Measurements from ENCODE around the gene TTC38.
"Not testable (repeated sequence)": the region's sequence is repeated elsewhere in the genome, so short reads cannot be mapped to it uniquely, and the experiment has no call there.

Gene TTC38

GRCh38 chr22:46256358-46256958, 11.3 kb upstream of the TTC38 start:
- TF ChIP-seq, protein P1, sequence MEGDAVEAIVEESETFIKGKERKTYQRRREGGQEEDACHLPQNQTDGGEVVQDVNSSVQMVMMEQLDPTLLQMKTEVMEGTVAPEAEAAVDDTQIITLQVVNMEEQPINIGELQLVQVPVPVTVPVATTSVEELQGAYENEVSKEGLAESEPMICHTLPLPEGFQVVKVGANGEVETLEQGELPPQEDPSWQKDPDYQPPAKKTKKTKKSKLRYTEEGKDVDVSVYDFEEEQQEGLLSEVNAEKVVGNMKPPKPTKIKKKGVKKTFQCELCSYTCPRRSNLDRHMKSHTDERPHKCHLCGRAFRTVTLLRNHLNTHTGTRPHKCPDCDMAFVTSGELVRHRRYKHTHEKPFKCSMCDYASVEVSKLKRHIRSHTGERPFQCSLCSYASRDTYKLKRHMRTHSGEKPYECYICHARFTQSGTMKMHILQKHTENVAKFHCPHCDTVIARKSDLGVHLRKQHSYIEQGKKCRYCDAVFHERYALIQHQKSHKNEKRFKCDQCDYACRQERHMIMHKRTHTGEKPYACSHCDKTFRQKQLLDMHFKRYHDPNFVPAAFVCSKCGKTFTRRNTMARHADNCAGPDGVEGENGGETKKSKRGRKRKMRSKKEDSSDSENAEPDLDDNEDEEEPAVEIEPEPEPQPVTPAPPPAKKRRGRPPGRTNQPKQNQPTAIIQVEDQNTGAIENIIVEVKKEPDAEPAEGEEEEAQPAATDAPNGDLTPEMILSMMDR (IDR thresholded peaks at IDR 0.05; ENCODE audit: unreplicated experiment in 3 of 3) = no peak
- Mint-ChIP-seq H3K27me3 (ENCODE audit: low read depth) (peaks cover 37% of the 10 kb centered on the region), H3K36me3 (ENCODE audit: low read depth) (peaks cover 8% of the 10 kb centered on the region), H3K27ac (no peak overlapping the region), H3K4me1 (peaks cover 6% of the 10 kb centered on the region), H3K4me3 (no peak overlapping the region), H3K9me3 (peaks cover 43% of the 10 kb centered on the region)

DNA sequence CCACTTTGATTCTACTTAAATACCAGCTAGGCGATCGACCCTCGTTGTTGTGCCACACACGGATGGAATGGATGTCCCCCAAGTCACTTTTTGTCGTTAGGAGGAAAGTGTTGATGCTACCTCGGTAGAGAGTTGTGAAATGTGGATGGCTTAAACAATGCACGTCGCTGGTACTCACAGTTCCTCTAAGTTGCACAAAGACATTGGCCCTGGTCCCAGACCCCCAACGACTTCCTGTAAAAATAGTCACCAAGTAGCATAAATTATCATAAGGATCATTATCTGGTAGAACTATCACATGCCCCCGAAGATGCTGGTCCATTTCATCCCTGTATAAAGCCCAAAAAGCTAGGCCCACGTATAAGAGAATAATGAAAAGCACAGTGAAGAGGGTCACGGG, 8.4 kb upstream of the TTC38 start:
- peaks cover 62% of the 10 kb centered on the region for H3K27me3 Mint-ChIP-seq (ENCODE audit: low read depth)

DNA sequence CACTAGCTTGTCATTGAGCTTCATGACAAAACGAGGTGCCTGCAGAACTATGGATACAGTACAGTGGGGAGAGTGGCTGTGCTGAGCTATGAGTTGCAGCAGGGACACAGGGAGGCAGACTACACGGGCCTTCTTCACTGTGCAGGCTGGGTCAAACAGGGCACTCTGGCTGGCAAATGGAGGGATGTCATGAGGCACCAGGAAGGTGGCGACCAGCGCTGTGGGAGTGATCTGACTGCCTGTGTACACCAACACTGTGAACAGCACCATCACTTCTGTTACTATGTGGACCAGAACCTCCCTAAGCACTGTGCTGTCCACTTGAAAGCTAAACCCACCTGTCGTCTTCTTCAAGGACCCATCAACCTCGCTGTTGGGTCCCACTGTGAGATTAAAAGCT, 7.8 kb upstream of the TTC38 start:
- Mint-ChIP-seq H3K4me1 (no peaks in the 10 kb centered on the region), H3K36me3 (ENCODE audit: low read depth) (peaks cover 28% of the 10 kb centered on the region), H3K27ac (no peak overlapping the region), H3K4me3 (no peak overlapping the region), H3K9me3 (peaks cover 67% of the 10 kb centered on the region), H3K27me3 (ENCODE audit: low read depth) (peaks cover 68% of the 10 kb centered on the region)
- TF ChIP-seq, protein P1 (IDR thresholded peaks at IDR 0.05; ENCODE audit: unreplicated experiment in 3 of 3) = no peak

More for the DNA sequence above, 8.4 kb upstream of the TTC38 start:
- H3K9me3 Mint-ChIP-seq = peaks cover 65% of the 10 kb centered on the region
- no peak overlapping the region for H3K4me3 Mint-ChIP-seq
- no peak overlapping the region for H3K27ac Mint-ChIP-seq
- TF ChIP-seq, protein P1 (IDR thresholded peaks at IDR 0.05; ENCODE audit: unreplicated experiment in 3 of 3) = no peak
- H3K36me3 Mint-ChIP-seq (ENCODE audit: low read depth) = peaks cover 25% of the 10 kb centered on the region
- H3K4me1 Mint-ChIP-seq = no peaks in the 10 kb centered on the region

DNA sequence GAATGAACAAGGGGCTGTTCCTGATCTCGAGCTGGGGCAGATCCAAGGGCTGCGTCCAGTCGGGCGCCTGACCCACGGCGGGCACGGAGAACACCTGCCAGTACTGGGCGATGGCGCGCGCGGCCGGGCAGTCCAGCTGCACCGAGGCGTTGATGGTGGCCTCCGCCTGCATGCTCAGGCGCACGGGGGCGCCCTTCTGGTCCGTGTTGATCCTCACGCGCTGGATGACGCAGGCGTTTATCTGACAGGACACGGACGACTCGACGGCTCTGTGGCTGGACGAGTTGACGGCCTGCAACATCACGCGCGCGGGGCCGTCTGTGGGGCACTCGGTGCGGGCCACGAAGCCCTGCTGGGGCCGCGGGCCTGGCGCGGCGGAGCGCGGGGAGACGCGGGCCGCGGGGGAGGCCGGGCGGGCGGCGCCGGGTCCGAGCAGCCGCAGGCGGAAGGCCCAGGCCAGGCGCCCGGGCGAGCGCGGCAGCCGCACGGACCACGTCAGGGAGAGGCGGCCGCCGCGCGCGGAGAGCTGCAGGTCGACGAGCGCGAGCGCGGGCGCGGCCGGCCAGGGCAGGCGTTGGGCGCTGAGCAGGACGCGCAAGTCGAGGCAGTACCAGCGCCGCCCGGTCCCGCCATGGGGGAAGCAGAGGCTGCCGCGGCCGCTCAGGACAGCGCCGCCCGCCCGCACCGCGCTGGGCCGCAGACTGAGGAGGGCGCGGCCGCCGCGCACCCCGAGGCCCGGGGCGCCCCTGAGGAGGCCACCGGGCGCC, 5.2 kb upstream of the TTC38 start:
- H3K4me1 Mint-ChIP-seq = peaks cover 6% of the 10 kb centered on the region
- TF ChIP-seq, protein P1 (IDR thresholded peaks at IDR 0.05; ENCODE audit: unreplicated experiment in 3 of 3) = no peak
- peaks cover 32% of the 10 kb centered on the region for H3K36me3 Mint-ChIP-seq (ENCODE audit: low read depth)
- peaks cover 83% of the 10 kb centered on the region for H3K27me3 Mint-ChIP-seq (ENCODE audit: low read depth)
- H3K27ac Mint-ChIP-seq = no peak overlapping the region
- peaks cover 72% of the 10 kb centered on the region for H3K9me3 Mint-ChIP-seq
- H3K4me3 Mint-ChIP-seq = no peak overlapping the region

GRCh38 chr22:46263216-46263590, 4.6 kb upstream of the TTC38 start, which contains the start of gene PKDREJ:
Gene PKDREJ, minus strand, starts transcription at chr22:46263343. Its CDS starts 21 bp downstream, at chr22:46263322.
- peaks cover 6% of the 10 kb centered on the region for H3K4me1 Mint-ChIP-seq
- no peak within 1 kb of the TSS for H3K27ac Mint-ChIP-seq
- TF ChIP-seq, protein P1 (IDR thresholded peaks at IDR 0.05; ENCODE audit: unreplicated experiment in 3 of 3) = no peak
- H3K36me3 Mint-ChIP-seq (ENCODE audit: low read depth) = peaks cover 32% of the 10 kb centered on the region
- peaks cover 84% of the 10 kb centered on the region for H3K27me3 Mint-ChIP-seq (ENCODE audit: low read depth)
- peaks cover 67% of the 10 kb centered on the region for H3K9me3 Mint-ChIP-seq
- H3K4me3 Mint-ChIP-seq = peak within 1 kb of the TSS; percentile 27 to 53 (median 39)

GRCh38 chr22:46264520-46264919, 3.3 kb upstream of the TTC38 start:
- Mint-ChIP-seq H3K27ac (peak overlapping the region in 1 of 3 experiments; percentile 56), H3K27me3 (ENCODE audit: low read depth) (peaks cover 73% of the 10 kb centered on the region), H3K36me3 (ENCODE audit: low read depth) (peaks cover 33% of the 10 kb centered on the region), H3K9me3 (peaks cover 55% of the 10 kb centered on the region), H3K4me3 (peak overlapping the region; percentile 34 to 65 (median 36))
- H3K4me1 Mint-ChIP-seq = not testable (repeated sequence)

GRCh38 chr22:46265627-46266026, 2.2 kb upstream of the TTC38 start:
- Mint-ChIP-seq H3K36me3 (ENCODE audit: low read depth) (peaks cover 39% of the 10 kb centered on the region), H3K9me3 (peaks cover 45% of the 10 kb centered on the region), H3K27me3 (ENCODE audit: low read depth) (peaks cover 62% of the 10 kb centered on the region), H3K4me3 (peak overlapping the region in 1 of 3 experiments; percentile 6)
- H3K4me1 Mint-ChIP-seq, H3K27ac Mint-ChIP-seq: not testable (repeated sequence)
